NCI-H446 (cell line): ENCODE data around the gene WDR35.

ENCODE experiments used
- DNase-seq, 2 experiments: peaks; one replicate each; lab custom pipeline; 2025; lab: John Stamatoyannopoulos, UW

Gene WDR35

DNA sequence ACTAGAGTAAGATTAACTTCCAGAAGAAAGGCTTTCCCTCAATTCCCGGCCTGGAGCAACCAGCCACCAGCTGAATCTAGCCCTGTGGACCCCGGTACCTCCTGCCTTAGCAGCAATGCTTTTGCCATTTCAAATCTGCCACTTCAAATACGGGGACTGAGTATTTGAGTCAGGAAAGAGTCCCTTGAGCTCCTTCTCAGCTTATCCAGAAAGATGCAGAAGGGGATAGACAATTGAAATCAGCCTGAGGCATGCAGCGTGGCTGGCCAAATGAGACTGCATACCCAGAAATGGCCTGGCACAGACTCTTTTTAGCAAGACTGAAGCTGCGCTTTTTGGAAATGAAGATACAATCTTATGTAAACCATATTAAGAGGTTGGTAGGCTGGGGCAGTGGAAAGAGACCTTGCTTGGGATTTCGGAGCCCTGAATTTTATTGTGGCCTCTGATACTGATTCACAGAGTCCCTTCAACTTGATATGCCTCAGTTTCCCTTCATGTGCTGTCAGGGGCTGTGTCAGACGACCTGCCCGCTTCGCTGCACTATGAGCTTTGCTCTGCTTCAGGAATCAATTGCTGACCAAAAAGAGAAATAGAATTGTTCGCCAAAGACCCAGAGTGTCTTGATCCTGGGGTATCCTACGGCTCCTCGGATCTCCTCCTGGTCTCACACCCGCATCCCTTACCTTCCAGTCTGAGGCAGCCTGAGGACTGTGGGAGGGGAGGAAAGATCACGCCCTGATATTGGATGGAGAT is 21.5 kb upstream of the WDR35 start:
- no peak for DNase-seq

DNA sequence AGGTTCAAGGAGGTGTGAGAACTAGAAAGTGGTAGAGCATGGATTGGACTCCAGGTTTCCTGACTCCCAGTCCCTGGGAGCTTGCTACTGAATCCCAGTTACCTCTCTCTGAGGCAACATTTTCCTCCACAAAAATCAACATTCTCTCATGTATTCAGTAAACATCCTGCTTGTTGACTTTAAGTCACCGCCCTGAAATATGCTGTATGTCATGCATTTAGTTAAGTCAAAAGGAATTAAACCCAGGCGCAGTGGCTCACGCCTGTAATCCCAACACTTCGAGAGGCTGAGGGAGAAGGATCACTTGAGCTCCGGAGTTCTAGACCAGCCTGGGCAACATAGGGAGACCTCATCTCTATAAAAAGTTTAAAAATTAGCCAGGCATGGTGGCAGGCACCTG is 18.8 kb upstream of the WDR35 start:
- DNase-seq = no peak

DNA sequence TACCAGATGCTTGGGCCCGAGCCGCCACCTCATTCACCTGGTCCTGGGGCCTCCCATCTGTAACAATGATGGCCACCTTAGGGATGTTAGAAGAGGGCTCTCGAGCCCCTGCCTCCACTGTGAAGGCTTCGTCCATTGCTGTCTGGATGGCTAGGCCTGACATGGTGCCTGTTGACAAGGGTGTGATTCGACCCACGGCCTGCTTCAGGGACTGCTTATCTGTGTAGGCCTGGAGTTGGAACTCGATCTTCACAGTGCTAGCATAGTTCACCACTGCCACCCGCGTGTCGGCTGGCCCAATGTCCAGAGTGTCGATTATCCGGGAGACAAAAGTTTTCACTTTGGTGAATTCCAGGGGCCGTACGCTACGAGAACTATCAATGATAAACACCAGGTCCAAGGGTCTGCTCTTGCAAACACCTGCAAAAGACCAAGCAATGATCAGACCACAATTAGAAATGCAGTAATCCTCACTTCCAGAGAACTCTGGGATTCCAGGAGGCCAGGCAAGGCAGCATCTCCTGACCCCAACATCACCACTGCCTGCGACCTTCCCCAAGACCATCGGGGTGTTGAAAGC is 16.1 kb upstream of the WDR35 start:
- no peak for DNase-seq

DNA sequence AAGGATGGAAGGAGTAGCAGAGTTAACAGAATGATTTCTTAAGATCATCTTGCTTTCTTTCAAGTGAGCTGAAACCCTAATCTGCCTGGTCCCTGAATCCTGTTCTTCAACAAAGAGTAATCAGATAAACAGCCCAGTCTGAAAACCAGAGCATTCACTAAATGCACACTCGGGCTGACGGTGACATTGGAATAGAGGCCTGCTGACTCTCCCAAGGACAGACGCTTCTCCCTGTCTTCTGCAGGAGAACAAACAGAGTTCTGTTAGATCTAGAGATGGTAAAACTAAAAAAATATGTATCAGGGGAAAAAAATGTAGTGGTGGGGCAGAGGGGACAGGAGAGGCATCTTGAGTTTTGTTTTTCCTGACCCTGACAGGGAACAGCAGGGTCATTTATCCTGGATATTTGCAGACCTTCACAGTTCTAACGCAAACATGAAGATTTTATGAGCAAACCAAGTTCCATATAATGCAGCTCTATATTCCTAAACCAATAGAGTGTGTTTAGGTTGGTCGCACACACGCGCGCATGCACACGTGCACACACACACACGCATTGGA is 15.2 kb upstream of the WDR35 start:
- no peak for DNase-seq

DNA sequence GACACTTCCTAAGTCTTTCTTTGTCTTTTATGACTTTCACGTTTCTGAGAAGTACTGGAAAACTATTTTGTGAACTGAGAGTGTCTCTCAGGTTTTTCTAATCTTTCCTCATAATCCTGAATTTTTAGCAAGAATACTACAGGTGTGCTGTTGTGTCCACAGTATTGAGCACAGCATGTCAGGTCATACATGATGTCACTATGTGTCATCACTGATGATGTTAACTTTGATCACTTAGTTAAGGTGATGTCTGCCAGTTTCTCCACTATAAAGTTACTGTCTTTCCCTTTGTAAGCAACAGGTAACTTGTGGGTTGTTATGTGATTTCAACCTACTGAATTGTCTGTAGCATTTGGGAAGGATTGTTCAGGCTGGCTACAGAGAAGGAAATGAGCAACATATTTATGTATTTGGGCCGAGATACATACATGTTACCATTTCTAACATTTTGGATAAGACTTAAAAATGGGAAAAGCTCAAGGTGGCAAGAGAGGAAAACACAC is 11.5 kb upstream of the WDR35 start:
- DNase-seq = no peak

DNA sequence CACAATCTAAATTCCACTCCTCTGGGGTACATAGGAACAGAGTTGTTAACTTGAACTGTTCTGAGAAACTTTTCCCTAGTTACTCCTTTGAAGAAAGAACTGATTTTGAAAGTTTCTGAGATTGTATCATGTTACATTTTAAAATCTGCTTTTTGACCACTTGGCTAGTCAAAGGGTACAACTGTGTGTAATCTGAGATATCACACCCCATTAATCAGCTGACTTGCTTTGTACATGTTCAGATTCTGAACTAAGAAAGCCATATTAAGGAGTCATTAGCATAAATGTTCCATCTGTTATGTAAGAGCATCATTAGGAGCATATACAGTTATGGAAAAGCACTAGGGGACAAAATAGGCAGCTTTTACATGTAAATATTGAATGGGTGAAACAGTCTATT is 3.8 kb upstream of the WDR35 start:
- DNase-seq = no peak

DNA sequence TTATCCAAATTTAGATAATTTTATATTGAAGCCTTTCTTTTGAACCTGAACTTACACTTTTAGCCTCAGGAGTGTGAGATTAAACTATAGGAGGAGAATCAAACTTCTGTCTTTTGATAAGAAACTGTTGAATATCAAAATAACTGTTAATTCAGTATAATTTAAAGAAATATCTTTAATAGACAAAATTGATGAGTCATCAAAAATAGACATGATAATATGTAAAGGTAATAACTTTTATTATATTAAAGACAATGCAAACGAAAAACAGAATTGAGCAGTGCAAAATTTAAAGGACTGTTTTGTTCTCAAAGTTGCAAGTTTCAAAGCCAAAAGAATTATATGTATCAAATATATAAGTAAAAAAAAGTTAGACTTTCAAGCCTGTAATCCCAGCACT is 2.0 kb upstream of the WDR35 start:
- DNase-seq = no peak

DNA sequence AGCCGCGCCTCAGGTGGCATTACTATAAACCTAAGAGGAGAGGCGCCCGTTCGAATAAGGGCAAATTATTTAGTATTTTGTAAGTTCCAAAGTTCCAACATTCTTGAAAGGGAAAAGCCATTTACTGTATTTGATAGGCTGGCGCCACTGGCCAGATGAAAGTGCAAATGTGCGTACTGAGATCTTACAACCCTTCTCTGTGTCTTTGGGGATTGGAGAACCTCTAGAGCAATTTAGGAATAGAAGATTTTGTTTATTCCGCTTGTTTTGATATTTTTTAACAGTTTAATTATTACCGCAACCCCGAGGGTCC is 467 bp upstream of the WDR35 start:
- DNase-seq = no peak

DNA sequence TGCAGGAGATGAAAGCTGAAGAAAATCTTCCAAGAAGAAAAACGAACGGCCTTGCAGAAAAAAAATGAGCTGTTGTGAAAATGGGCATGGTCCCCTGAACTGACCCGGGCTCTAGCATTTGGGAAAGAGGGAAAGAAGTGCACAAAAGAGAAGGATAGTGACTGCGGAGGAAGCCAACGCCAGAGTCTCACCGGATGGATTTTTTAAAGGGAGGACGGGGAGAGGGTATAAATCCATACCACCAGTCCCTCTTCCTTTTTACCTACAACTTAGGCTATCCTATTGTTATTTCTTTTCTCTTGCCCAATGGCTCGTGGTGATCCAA is 601 bp downstream of the WDR35 start:
- no peak for DNase-seq

DNA sequence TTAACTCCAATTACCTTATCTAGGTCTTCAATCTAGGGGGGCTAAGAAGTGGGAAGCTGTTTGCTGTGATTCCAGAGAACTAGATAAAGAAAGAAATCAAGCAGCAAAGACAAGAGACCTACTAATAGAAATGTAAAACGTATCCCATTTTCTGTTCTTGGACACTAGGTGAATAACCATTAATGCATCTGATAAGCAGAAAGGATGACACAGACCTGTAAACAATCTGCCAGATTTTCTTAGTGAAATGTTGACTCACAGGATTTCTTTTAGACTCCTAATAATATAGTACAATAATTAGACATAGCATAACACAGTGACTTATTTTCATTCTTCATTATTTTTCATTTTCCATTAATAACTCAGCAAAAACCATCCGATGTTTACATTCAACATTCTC is 1.3 kb downstream of the WDR35 start:
- no peak for DNase-seq

DNA sequence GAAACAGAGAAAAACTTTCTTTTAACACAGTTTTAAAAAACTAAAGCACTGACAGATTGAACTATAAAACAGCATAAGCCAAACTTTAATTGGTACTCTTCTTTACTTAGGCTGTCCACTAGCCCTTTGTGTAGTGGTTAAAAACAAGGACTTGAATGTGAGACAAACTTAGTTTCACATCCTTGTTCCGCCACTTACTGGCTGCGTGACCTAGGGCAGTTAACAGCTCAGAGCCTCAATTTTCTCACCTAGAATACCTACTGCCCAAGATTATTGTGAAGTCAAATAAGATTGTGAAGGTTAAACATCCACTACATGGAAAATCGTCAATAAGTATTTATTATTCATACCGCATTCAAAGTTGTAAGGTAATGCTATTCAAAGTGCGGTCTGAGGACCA is 2.0 kb downstream of the WDR35 start:
- no peak for DNase-seq

DNA sequence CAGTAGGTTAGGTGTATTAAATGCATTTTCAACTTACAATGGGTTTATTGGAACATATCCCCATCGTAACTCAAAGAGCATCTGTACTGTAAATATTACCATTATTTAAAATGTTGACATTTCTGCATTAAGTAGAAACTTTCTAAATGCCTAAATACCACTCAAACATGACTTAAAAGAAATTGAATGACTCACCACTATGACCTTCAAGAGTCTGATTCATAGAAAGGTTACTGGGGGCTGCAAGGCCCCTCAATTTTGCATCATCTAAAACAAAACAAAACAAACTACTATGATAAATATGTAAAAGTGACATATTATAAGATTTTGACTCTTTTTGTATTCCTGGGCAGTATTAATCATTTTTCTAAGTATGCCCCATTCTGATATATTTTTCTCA is 7.6 kb downstream of the WDR35 start:
- no peak for DNase-seq

DNA sequence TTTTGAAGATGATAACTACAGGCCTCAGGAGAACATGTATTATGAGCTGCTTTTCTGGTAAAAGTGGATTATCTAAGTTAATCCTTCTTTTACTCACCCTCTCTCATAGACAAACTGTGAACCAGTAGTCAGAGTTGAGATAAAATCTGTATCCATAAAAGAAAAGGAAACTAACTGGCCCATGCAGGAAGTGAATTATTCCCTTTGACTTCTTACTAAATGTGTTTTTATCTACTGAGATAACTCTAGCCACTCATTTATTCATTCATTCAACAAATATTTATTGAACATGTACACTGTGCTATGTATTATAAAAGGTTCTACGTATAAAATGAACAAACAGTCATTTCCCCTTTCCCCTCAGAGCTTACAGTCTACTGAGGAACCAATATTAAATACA is 10.0 kb downstream of the WDR35 start:
- no peak for DNase-seq

DNA sequence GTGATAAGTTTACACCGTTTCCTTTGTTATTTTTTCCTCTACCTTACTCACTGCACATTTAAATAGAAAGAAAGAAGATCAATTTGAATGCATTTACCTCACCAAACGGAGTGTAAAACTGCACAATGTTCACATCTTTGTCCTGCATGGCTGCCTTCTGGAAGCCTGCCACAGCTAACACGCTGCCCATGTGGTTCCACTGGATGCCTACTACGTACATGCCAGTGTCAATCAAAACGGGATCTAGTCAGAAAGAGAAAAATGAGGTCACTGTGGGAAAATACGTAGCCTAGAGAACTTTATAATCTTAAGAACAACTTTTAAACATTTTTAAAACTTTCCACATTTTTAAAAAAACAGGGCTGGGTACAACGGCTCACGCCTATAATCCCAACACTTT is 16.4 kb downstream of the WDR35 start:
- peak in 1 of 2 experiments; percentile 50 for DNase-seq

DNA sequence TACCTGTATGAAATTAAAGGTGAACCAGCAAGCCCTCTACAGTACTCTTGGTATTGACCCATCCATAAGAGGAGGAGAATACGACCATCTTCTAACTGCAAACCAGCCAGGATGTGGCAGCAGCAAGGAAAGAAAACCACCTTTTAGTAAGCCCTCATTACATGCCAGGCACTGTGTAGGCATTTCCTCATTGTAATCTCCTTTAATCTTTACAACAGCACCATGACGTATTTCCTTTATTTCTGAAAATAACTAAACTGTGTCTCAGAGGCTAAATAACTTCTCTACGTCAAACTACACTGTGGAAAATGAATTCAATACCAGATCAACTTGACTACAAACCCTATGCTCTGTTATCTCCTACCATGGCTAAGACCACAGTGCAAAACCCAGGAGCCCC is 18.2 kb downstream of the WDR35 start:
- DNase-seq = no peak

DNA sequence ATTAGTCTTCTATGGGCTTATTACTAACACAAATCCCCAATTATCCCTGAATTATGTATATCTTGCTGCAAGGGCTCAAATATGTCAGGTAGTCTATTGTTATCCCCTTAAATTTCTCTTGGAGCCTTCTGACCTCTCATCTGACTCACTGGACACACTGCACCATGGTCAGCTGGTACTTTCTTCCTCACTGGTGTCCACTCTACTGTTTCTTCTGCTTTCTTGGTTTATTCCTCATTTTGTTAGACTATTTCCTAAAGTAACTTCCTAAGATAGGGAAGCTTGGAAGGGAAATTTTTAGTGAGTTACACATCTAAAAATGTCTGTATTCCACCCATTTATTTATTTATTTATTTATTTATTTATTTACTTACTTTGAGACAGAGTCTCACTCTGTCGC is 26.5 kb downstream of the WDR35 start:
- no peak for DNase-seq

DNA sequence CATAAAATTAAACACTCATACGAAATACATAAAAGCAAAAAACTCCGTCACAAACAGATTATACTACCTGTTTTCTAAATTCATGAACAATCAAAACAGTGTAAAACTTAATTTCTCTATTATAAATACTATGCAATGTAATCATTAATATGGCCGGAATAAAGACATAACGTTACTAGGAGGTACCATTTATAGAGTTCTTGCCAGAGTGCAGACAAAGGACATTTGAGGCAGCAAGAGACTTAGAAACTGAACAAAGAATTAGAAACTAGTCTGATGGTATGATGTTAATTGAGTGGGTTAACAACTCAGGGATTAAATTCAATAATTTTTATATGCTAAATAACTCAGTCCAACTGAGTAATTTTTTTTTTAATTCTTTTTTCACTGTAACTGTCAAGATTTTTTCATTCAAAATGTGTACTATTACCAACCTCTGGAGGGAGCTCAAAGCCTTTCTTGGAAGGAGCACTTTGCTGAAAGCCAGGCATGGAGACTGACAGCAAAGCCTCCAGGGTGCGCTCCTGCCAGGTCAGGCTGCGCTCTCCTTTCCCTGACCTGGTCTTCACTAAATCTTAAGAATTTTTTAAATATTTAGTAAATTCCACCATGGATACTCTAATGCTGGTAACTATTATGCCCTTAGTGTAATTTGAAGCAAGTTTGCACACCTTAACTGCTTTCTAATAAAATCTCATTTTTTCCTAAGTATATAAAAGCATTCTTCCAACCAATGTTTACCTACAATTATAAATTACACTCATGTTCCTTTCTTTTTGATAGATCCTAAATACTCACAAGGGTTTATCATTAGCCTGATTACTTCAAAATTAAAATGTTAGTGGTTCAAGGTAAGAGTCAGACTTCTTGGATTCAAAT is 34.1 kb downstream of the WDR35 start:
- DNase-seq = peak; percentile 10 to 67

DNA sequence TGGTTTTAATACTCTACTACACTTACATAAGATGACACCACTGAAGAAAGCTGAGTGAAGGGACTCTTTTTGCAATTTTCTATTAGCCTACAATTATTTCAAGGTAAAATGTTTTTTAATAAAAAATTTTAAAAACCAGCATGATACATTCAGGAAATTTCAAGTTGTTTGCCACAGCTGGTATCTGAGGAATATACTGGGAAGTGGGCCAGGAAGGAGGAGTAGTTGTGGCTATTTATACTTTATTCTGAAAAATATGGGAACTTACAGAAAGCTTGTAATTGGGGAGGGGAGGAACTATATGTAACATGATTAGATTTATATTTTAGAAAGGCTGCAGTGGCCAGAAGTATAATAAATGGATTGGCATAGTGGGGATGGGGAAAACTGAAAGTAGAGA is 40.8 kb downstream of the WDR35 start:
- peak in 1 of 2 experiments; percentile 1 for DNase-seq

DNA sequence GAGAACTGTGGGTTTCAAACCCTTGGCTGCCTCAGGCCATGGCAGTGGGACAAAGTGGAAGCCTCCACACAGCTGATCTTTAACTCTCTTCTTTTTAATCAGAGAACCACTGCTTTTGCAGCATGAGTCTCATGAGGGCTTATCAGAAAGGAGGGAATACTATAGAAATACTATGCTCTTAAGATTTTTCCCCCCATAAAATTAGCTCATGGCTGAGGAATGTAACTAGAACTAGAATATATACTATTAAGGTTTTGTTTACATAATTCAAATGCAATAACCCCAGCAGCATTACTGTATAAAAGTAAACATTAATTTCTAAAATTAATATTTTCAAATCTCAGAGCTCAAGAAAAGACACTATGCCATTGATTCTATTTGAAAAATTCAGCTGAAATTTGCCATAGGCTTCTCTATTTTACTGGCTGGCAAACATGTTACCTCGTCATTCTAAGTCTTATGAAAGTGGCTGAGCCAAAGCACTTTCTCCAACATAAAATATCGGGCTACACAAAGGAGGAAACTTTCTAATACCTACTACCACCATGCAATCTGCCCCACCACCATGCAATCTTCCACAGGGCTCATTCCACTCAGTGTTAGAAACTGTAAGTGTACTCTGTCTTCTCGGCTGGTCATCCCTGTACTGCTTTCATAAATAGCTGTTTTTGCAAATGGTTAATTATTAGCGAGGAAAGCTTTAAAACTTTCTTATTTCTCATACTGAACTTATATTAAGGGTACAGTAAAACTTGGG is 42.5 kb downstream of the WDR35 start:
- DNase-seq = no peak

DNA sequence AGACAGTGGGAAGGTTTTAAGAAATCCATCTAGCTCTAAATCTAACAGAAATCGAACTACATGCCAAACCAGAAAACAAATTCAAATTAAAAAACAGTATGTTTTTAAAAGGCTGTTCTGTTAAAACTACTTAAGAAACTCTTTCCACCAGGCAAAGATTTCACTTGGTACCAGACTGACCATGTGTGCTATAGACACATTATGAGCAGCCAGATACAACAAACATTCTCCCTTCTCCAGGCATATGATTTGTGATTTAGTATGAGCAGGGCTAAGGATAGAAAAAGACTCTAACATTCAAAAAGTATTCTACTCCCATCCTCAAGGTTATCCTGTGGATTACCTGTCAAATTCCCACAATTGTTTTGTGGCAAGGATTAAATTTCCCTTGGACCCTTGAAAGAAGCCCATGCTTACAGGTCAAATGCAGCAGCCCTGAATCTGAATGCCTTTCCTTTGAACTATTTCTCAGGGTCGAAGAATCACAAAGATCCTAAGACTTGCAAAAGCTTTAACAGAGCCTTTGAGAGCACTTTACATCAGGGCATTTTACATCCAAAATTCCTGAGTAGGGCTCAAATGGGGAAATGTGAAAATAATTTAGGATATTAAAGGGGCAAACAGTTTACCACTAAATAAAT is 45.6 kb downstream of the WDR35 start:
- no peak for DNase-seq

DNA sequence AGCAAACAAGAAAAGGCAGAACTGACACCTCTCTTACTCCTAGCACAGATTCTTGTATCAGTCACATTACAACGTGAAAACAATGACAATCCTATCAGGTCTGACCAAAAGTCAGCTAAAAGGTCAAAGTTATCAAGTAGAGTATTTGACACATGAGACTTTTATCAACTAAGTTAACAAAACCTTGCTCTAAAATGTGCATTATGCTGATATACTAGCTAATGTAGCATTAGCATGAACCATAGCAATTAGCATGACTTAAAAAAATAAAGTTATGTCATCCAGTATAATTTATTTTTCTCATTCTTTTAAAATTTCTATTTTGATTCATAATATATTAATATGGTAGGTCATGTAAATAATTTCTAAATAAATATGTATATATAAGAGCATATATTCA is 46.7 kb downstream of the WDR35 start:
- DNase-seq = no peak

DNA sequence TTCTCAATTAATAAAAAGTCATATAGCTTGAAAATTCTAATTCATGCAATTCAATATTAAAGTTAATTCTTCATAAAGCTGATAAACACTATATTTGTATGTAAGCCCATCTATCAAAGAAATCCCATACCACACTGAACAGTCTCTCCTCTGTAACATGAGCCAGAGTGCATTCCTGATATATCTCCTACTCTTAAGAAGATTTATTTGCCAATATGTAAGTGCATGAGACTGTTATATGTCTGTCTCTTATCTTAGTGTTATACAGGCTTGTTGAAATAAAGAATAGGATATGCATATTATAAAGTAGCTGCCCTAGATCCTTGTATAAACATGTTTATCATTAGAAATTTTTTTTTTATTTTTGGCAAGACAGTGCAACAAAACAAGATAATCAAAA is 47.7 kb downstream of the WDR35 start:
- no peak for DNase-seq
